K562 (cell line): Measurements from ENCODE around the gene SCPEP1. TPM values are rescaled to one million over a fixed set of nuclear protein-coding genes. Genes with fewer than 3 reads are reported as not detected.

Source experiments
- ESRRA ChIP-seq: fragments of 450-650 bp; IDR thresholded peaks from 2 replicates; pipeline ENCODE4 v1.6.1; 2014; ENCODE audit warnings: low read depth, mild to moderate bottlenecking, moderate library complexity, borderline replicate concordance
- HNRNPH1 ChIP-seq: fragments of 200-400 bp; formaldehyde crosslinking; optimal IDR thresholded peaks from 2 replicates; pipeline ENCODE3; 2017; ENCODE audit warnings: low read depth, mild to moderate bottlenecking, low read length, moderate library complexity
- NUFIP1 ChIP-seq: fragments of 450-650 bp; IDR thresholded peaks from 2 replicates; pipeline ENCODE4 v1.6.1; 2018; ENCODE audit not compliant: partially characterized antibody
- RB1 ChIP-seq: fragments of 450-650 bp; IDR thresholded peaks from 2 replicates; pipeline ENCODE4 v1.6.1; 2017; ENCODE audit warnings: low read depth, mild to moderate bottlenecking
- SETDB1 ChIP-seq: IDR thresholded peaks from one replicate; pipeline ENCODE4 v1.6.1; 2012; ENCODE audit warnings: low read length, control low read depth, inconsistent platforms
- TBL1XR1 ChIP-seq, 2 experiments: IDR thresholded peaks; 2 replicates each; pipeline ENCODE4 v1.6.1; 2012; ENCODE audit warnings: improper control_type of control experiment in 2 of 2, low read length in 2 of 2, mild to moderate bottlenecking in 1 of 2
- ZBTB17 ChIP-seq: fragments of 450-650 bp; formaldehyde crosslinking; IDR thresholded peaks from 2 replicates; pipeline ENCODE4 v1.4.0; 2020; ENCODE audit warnings: mild to moderate bottlenecking
- polyA plus RNA-seq, 8 experiments: library from polyadenylated mRNA; depleted of rRNA in 4 of 8; stranded (reverse) in 5 of 8; unstranded in 3 of 8; fragments of >200 nt; fragmentation: Nextera tagmentation in 2 of 8; fragmentation: Illumina TruSeq in 1 of 8; extraction: Ambion mirVana in 2 of 8; extraction: Trizol in 1 of 8; gene quantifications; 2 replicates each; pipeline versions ENCODE4 v1.2.1 to v1.2.3, GENCODE V29; 2011 to 2014; ENCODE audit warnings: inconsistent platforms in 1 of 8, missing spikeins in 1 of 8
- total RNA-seq, 7 experiments: library from RNA; depleted of rRNA in 6 of 7; stranded (reverse); fragments of >200 nt in 6 of 7; fragmentation: Illumina TruSeq in 2 of 7; extraction: Trizol in 2 of 7; gene quantifications; 2 replicates each; pipeline versions ENCODE4 v1.2.1 to v1.2.3, GENCODE V29; 2011 to 2021; ENCODE audit warnings: low replicate concordance in 1 of 7
- TF ChIP-seq, protein P1 (sequence below): fragments of 200-800 bp; sonication (Bioruptor generic); IDR thresholded peaks from 2 replicates; pipeline ENCODE4 v1.6.1; 2017; ENCODE audit warnings: missing genetic modification characterization, missing compliant biosample characterization
- TF ChIP-seq, protein P2 (sequence below), 2 experiments: fragments of 150-350 bp in 1 of 2; IDR thresholded peaks; 2 replicates each; pipeline ENCODE4 v1.6.1; 2012 to 2016; ENCODE audit warnings: low read depth in 2 of 2, low read length in 2 of 2, mild to moderate bottlenecking in 1 of 2, moderate library complexity in 1 of 2
- TF ChIP-seq, protein P3 (sequence below), 3 experiments: fragments of 200-800 bp in 1 of 3; fragments of 250-450 bp in 1 of 3; fragments of 450-650 bp in 1 of 3; sonication (Bioruptor Pico) in 1 of 3; sonication (Bioruptor generic) in 1 of 3; formaldehyde crosslinking in 1 of 3; IDR thresholded peaks; 2 replicates each; pipeline versions ENCODE4 v1.6.1 to v1.8.0; 2016 to 2022; ENCODE audit warnings: mild to moderate bottlenecking in 2 of 3, missing genetic modification characterization in 2 of 3, missing compliant biosample characterization in 1 of 3, moderate library complexity in 1 of 3
- TF ChIP-seq, protein P4 (sequence below): fragments of 250-450 bp; sonication (Bioruptor Pico); IDR thresholded peaks from 2 replicates; pipeline ENCODE4 v1.4.0; 2020; ENCODE audit warnings: mild to moderate bottlenecking
- TF ChIP-seq, protein P5 (sequence below): sonication (generic); formaldehyde crosslinking; IDR thresholded peaks from 2 replicates; pipeline ENCODE4 v1.8.0; 2022; ENCODE audit warnings: mild to moderate bottlenecking, missing genetic modification reagents
- TF ChIP-seq, protein P6 (sequence below): fragments of 450-650 bp; IDR thresholded peaks from 2 replicates; pipeline ENCODE4 v1.6.1; 2014; ENCODE audit warnings: low read depth, mild to moderate bottlenecking, moderate library complexity, borderline replicate concordance

SCPEP1 gene
- total and polyA plus RNA-seq, 9 of the 15 experiments (the other 6 are each of a cell fraction or from before 2014, with no cell fraction given): 5.1 to 14.8 (median 7.2) TPM

DNA sequence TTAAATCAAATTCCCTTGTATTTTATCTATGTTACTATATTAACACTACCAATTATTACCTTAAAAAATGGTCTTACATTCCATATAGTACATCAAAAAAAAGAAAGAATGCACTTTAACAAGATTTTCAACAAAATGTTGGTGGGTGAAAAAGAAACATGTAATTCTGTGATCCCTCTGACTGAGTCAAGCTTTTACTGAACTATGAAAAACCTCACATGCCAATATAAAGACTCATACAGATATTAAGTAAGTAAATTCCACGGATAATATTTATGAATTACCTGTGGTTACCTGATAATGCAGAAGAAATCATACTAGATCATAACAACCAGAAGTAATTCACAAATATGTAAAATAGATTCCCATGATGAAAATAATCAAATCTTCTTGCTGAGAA, 29.4 kb upstream of the SCPEP1 start (continued):
- TF ChIP-seq, protein P1, sequence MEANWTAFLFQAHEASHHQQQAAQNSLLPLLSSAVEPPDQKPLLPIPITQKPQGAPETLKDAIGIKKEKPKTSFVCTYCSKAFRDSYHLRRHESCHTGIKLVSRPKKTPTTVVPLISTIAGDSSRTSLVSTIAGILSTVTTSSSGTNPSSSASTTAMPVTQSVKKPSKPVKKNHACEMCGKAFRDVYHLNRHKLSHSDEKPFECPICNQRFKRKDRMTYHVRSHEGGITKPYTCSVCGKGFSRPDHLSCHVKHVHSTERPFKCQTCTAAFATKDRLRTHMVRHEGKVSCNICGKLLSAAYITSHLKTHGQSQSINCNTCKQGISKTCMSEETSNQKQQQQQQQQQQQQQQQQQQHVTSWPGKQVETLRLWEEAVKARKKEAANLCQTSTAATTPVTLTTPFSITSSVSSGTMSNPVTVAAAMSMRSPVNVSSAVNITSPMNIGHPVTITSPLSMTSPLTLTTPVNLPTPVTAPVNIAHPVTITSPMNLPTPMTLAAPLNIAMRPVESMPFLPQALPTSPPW: no peak
- no peak for TF ChIP-seq ZBTB17 (CRISPR knock-in tag)
- TF ChIP-seq, protein P2, sequence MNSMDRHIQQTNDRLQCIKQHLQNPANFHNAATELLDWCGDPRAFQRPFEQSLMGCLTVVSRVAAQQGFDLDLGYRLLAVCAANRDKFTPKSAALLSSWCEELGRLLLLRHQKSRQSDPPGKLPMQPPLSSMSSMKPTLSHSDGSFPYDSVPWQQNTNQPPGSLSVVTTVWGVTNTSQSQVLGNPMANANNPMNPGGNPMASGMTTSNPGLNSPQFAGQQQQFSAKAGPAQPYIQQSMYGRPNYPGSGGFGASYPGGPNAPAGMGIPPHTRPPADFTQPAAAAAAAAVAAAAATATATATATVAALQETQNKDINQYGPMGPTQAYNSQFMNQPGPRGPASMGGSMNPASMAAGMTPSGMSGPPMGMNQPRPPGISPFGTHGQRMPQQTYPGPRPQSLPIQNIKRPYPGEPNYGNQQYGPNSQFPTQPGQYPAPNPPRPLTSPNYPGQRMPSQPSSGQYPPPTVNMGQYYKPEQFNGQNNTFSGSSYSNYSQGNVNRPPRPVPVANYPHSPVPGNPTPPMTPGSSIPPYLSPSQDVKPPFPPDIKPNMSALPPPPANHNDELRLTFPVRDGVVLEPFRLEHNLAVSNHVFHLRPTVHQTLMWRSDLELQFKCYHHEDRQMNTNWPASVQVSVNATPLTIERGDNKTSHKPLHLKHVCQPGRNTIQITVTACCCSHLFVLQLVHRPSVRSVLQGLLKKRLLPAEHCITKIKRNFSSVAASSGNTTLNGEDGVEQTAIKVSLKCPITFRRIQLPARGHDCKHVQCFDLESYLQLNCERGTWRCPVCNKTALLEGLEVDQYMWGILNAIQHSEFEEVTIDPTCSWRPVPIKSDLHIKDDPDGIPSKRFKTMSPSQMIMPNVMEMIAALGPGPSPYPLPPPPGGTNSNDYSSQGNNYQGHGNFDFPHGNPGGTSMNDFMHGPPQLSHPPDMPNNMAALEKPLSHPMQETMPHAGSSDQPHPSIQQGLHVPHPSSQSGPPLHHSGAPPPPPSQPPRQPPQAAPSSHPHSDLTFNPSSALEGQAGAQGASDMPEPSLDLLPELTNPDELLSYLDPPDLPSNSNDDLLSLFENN (IDR thresholded peaks at IDR 0.05; ENCODE audit: low read depth in 2 of 2, low read length in 2 of 2): no peak
- TF ChIP-seq, protein P3, sequence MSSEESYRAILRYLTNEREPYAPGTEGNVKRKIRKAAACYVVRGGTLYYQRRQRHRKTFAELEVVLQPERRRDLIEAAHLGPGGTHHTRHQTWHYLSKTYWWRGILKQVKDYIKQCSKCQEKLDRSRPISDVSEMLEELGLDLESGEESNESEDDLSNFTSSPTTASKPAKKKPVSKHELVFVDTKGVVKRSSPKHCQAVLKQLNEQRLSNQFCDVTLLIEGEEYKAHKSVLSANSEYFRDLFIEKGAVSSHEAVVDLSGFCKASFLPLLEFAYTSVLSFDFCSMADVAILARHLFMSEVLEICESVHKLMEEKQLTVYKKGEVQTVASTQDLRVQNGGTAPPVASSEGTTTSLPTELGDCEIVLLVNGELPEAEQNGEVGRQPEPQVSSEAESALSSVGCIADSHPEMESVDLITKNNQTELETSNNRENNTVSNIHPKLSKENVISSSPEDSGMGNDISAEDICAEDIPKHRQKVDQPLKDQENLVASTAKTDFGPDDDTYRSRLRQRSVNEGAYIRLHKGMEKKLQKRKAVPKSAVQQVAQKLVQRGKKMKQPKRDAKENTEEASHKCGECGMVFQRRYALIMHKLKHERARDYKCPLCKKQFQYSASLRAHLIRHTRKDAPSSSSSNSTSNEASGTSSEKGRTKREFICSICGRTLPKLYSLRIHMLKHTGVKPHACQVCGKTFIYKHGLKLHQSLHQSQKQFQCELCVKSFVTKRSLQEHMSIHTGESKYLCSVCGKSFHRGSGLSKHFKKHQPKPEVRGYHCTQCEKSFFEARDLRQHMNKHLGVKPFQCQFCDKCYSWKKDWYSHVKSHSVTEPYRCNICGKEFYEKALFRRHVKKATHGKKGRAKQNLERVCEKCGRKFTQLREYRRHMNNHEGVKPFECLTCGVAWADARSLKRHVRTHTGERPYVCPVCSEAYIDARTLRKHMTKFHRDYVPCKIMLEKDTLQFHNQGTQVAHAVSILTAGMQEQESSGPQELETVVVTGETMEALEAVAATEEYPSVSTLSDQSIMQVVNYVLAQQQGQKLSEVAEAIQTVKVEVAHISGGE (CRISPR knock-in tag; IDR thresholded peaks at IDR 0.05): no peak
- TF ChIP-seq RB1: no peak
- no peak for TF ChIP-seq HNRNPH1
- TF ChIP-seq NUFIP1: no peak
- TF ChIP-seq SETDB1: no peak
- TF ChIP-seq, protein P4, sequence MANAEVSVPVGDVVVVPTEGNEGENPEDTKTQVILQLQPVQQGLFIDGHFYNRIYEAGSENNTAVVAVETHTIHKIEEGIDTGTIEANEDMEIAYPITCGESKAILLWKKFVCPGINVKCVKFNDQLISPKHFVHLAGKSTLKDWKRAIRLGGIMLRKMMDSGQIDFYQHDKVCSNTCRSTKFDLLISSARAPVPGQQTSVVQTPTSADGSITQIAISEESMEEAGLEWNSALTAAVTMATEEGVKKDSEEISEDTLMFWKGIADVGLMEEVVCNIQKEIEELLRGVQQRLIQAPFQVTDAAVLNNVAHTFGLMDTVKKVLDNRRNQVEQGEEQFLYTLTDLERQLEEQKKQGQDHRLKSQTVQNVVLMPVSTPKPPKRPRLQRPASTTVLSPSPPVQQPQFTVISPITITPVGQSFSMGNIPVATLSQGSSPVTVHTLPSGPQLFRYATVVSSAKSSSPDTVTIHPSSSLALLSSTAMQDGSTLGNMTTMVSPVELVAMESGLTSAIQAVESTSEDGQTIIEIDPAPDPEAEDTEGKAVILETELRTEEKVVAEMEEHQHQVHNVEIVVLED (CRISPR knock-in tag): no peak
- TF ChIP-seq, protein P5, sequence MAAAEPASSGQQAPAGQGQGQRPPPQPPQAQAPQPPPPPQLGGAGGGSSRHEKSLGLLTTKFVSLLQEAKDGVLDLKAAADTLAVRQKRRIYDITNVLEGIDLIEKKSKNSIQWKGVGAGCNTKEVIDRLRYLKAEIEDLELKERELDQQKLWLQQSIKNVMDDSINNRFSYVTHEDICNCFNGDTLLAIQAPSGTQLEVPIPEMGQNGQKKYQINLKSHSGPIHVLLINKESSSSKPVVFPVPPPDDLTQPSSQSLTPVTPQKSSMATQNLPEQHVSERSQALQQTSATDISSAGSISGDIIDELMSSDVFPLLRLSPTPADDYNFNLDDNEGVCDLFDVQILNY: no peak
- TF ChIP-seq TBL1XR1 (IDR thresholded peaks at IDR 0.05; ENCODE audit: low read length in 2 of 2): no peak
- no peak for TF ChIP-seq ESRRA
- TF ChIP-seq, protein P6, sequence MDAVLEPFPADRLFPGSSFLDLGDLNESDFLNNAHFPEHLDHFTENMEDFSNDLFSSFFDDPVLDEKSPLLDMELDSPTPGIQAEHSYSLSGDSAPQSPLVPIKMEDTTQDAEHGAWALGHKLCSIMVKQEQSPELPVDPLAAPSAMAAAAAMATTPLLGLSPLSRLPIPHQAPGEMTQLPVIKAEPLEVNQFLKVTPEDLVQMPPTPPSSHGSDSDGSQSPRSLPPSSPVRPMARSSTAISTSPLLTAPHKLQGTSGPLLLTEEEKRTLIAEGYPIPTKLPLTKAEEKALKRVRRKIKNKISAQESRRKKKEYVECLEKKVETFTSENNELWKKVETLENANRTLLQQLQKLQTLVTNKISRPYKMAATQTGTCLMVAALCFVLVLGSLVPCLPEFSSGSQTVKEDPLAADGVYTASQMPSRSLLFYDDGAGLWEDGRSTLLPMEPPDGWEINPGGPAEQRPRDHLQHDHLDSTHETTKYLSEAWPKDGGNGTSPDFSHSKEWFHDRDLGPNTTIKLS: no peak
